Loucy (cell line): ENCODE results near the gene ZNF774.

Source experiments
- H2AFZ ChIP-seq: fragments of 200-600 bp; sonication (generic); 2 replicates; pipeline ENCODE4 v1.6.0; 2016; ENCODE audit warnings: antibody characterized with exemption, mild to moderate bottlenecking, low read length, moderate library complexity
- H3F3A ChIP-seq: fragments of 200-600 bp; 2 replicates; pipeline ENCODE4 v1.6.0; 2016; ENCODE audit warnings: antibody characterized with exemption, low read depth, mild to moderate bottlenecking
- H3K27me3 ChIP-seq: fragments of 200-600 bp; sonication (generic); 2 replicates; pipeline ENCODE4 v1.6.1; 2014; ENCODE audit warnings: low read length, mild to moderate bottlenecking; ENCODE audit not compliant: insufficient read depth, poor library complexity, severe bottlenecking
- H3K36me3 ChIP-seq: fragments of 200-600 bp; sonication (generic); 2 replicates; pipeline ENCODE4 v1.6.1; 2016; ENCODE audit warnings: low read length; ENCODE audit not compliant: insufficient read depth
- H3K4me1 ChIP-seq: fragments of 200-600 bp; sonication (generic); 2 replicates; pipeline ENCODE4 v1.5.1; 2014; ENCODE audit warnings: low read length, mild to moderate bottlenecking; ENCODE audit not compliant: insufficient read depth, poor library complexity, severe bottlenecking
- H3K4me2 ChIP-seq: fragments of 200-600 bp; sonication (generic); 2 replicates; pipeline ENCODE4 v1.6.0; 2014; ENCODE audit warnings: antibody characterized with exemption, low read length, low read depth, mild to moderate bottlenecking; ENCODE audit not compliant: poor library complexity, severe bottlenecking
- H3K4me3 ChIP-seq: fragments of 200-600 bp; sonication (generic); 2 replicates; pipeline ENCODE4 v1.5.1; 2014; ENCODE audit warnings: low read length, mild to moderate bottlenecking, mixed read lengths; ENCODE audit not compliant: poor library complexity, severe bottlenecking
- H3K79me2 ChIP-seq: fragments of 200-600 bp; sonication (generic); 2 replicates; pipeline ENCODE4 v1.6.1; 2014; ENCODE audit warnings: low read length; ENCODE audit not compliant: insufficient read depth
- H3K9ac ChIP-seq: fragments of 200-600 bp; sonication (generic); 2 replicates; pipeline ENCODE4 v1.6.0; 2014; ENCODE audit warnings: mild to moderate bottlenecking, low read depth, low read length, moderate library complexity; ENCODE audit not compliant: poor library complexity, severe bottlenecking
- H3K9me2 ChIP-seq: fragments of 200-600 bp; sonication (generic); replicated peaks from 2 replicates; pipeline ENCODE4 v1.6.1; 2016; ENCODE audit warnings: low read depth, low read length, mixed read lengths
- H3K9me3 ChIP-seq: fragments of 200-600 bp; sonication (generic); 2 replicates; pipeline ENCODE4 v1.6.1; 2014; ENCODE audit warnings: mild to moderate bottlenecking, antibody characterized with exemption, low read length, low read depth; ENCODE audit not compliant: insufficient read depth
- H4K20me1 ChIP-seq: fragments of 200-600 bp; sonication (generic); 2 replicates; pipeline ENCODE4 v1.6.0; 2014; ENCODE audit warnings: antibody characterized with exemption, low read length, mild to moderate bottlenecking; ENCODE audit not compliant: insufficient read depth, poor library complexity, severe bottlenecking
- EZH2phosphoT487 ChIP-seq: fragments of 200-600 bp; IDR thresholded peaks from 2 replicates; pipeline ENCODE4 v1.6.1; 2018; ENCODE audit warnings: antibody characterized with exemption, mild to moderate bottlenecking, moderate library complexity, borderline replicate concordance
- TF ChIP-seq, protein P1 (sequence below): fragments of 200-600 bp; sonication (generic); conservative IDR thresholded peaks from 2 replicates; pipeline ENCODE4 v1.5.1; 2014; ENCODE audit warnings: mild to moderate bottlenecking, antibody characterized with exemption, low read length

Gene ZNF774

GRCh38 chr15:90348456-90348855 lies 3.6 kb upstream of the ZNF774 start:
- Histone ChIP-seq H3K4me2 (no peak overlapping the region), H4K20me1 (no peaks in the 10 kb centered on the region), H3K4me3 (no peak overlapping the region), H3F3A (no peaks in the 10 kb centered on the region), H2AFZ (no peak overlapping the region), H3K36me3 (no peaks in the 10 kb centered on the region), H3K4me1 (peaks cover 16% of the 10 kb centered on the region), H3K79me2 (no peaks in the 10 kb centered on the region), H3K9ac (no peak overlapping the region), H3K27me3 (no peaks in the 10 kb centered on the region), H3K9me2 (no peaks in the 10 kb centered on the region), H3K9me3 (no peaks in the 10 kb centered on the region)
- TF ChIP-seq EZH2phosphoT487: no peak
- TF ChIP-seq, protein P1, sequence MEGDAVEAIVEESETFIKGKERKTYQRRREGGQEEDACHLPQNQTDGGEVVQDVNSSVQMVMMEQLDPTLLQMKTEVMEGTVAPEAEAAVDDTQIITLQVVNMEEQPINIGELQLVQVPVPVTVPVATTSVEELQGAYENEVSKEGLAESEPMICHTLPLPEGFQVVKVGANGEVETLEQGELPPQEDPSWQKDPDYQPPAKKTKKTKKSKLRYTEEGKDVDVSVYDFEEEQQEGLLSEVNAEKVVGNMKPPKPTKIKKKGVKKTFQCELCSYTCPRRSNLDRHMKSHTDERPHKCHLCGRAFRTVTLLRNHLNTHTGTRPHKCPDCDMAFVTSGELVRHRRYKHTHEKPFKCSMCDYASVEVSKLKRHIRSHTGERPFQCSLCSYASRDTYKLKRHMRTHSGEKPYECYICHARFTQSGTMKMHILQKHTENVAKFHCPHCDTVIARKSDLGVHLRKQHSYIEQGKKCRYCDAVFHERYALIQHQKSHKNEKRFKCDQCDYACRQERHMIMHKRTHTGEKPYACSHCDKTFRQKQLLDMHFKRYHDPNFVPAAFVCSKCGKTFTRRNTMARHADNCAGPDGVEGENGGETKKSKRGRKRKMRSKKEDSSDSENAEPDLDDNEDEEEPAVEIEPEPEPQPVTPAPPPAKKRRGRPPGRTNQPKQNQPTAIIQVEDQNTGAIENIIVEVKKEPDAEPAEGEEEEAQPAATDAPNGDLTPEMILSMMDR: no peak

- H3K79me2 ChIP-seq: no peaks in the 10 kb centered on the region
- no peak overlapping the region for H3K4me3 ChIP-seq
- H2AFZ ChIP-seq: no peak overlapping the region
- H3K9me2 ChIP-seq: no peaks in the 10 kb centered on the region
- H3K9me3 ChIP-seq: no peaks in the 10 kb centered on the region
- no peak overlapping the region for H3K4me2 ChIP-seq
- no peaks in the 10 kb centered on the region for H3F3A ChIP-seq
- no peaks in the 10 kb centered on the region for H4K20me1 ChIP-seq
- no peak for TF ChIP-seq EZH2phosphoT487
- TF ChIP-seq, protein P1: no peak
- H3K36me3 ChIP-seq: no peaks in the 10 kb centered on the region
- H3K4me1 ChIP-seq: peaks cover 11% of the 10 kb centered on the region
- H3K27me3 ChIP-seq: no peaks in the 10 kb centered on the region
- H3K9ac ChIP-seq: no peak overlapping the region
Measured at GRCh38 chr15:90349072-90349471, 3.0 kb upstream of the ZNF774 start.

DNA sequence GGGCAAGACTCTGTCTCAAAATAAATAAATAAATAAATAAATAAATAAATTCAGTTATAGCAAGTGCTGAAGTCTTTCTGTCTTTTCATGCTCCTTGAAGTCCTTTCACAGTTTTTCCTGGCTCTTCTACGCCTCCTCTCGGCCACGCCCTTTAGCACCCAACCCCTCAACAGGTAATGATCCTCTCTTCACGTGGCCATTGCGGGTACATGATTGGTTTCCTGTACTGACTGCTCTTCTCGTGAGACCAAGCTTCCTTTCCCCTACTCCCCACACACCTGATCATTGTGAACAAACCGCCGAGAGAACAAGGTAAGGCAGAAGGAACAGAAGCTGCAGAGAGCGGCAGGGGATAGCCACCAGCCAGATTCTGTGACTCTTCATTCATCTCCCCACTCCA lies 2.3 kb upstream of the ZNF774 start:
- H3K4me1 ChIP-seq: peaks cover 11% of the 10 kb centered on the region
- H3F3A ChIP-seq: no peaks in the 10 kb centered on the region
- H4K20me1 ChIP-seq: no peaks in the 10 kb centered on the region
- no peaks in the 10 kb centered on the region for H3K9me3 ChIP-seq
- H3K27me3 ChIP-seq: no peaks in the 10 kb centered on the region
- H3K4me2 ChIP-seq: no peak overlapping the region
- no peaks in the 10 kb centered on the region for H3K79me2 ChIP-seq
- no peaks in the 10 kb centered on the region for H3K36me3 ChIP-seq
- H3K9me2 ChIP-seq: no peaks in the 10 kb centered on the region
- no peak overlapping the region for H3K9ac ChIP-seq
- TF ChIP-seq, protein P1: no peak
- no peak for TF ChIP-seq EZH2phosphoT487
- H2AFZ ChIP-seq: no peak overlapping the region
- no peak overlapping the region for H3K4me3 ChIP-seq
